Measurements from ENCODE around the gene SH3RF1.

- TF ChIP-seq EZH2 (IDR thresholded peaks at IDR 0.05) = no peak
- TF ChIP-seq CTCF (IDR thresholded peaks at IDR 0.05) = no peak
Observed at GRCh38 chr4:169245061-169245460, 25.7 kb downstream of the SH3RF1 start.

Data from neural progenitor cell (in vitro differentiated cells).